ENCODE results near the gene INTS6L.
A peak's percentile ranks its signal among the peaks of the same experiment; 100 is the strongest.

The INTS6L gene

DNA sequence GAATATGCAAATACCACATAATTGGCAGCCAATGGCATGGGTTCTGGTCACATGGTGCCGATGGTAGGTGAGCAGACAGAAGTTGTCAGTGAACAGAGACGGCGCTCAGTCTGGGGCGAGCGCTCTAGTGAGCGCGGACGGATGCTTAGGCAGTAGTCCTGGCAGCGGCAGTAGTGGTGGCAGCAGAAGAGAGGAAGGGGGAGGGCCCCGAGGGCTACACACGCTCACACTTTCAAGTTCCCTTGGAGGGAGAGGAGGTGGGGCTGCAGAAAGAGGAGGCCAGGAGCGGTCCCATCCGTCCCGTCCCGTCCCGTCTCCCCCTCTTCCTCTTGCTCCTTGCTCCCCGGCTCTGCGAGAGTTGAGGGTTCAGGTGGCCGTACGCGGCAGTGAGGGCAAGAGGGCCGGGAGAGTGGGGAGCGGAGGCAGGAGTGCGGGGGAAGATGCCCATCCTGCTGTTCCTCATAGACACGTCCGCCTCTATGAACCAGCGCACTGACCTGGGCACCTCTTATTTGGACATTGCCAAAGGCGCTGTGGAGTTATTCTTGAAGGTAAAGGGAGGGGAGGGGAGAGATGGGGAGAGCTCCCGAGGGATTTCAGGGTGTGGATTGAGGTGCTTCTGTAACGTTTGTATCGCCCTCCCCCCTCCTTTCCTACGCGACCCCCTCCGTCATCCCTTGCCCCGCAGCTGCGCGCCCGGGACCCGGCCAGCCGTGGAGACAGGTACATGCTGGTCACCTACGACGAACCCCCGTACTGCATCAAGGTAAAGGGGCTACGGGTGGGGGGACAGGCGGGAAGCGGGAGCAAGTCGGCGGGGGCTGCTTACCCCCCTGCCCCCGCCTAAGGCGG, at the start of gene INTS6L:
Gene INTS6L, plus strand, starts transcription at position 108 of the 852 bp plus-strand sequence. Its CDS starts 333 bp downstream, at position 441.
- Mint-ChIP-seq H3K27ac (peak within 1 kb of the TSS; percentile 98), H3K36me3 (no peaks in the 10 kb centered on the region), H3K4me1 (ENCODE audit: low read depth) (peaks cover 40% of the 10 kb centered on the region), H3K27me3 (no peaks in the 10 kb centered on the region), H3K9me3 (ENCODE audit: low read depth) (no peaks in the 10 kb centered on the region), H3K4me3 (peak within 1 kb of the TSS; percentile 99)

DNA sequence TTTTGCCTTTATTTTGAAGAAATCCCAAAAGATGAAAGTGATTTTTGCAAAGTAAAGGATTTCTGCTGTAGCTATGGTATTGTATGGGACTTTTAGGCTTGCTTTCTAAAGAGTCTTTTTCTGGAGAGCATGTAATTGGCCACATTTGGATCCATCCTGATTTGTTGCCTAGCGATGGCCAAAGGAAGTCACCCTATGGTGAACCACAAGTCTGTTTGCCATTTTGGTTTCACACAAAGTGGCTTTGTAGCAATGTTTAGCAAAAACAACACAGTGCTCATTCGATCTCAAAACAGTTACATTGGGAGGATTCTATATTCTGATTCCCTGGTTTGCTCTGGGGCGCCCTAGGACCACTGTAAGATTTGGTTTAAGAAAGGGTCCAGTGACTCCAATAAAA, 44.1 kb upstream of the INTS6L start:
- no peak overlapping the region for H3K4me3 Mint-ChIP-seq
- no peaks in the 10 kb centered on the region for H3K9me3 Mint-ChIP-seq (ENCODE audit: low read depth)
- no peak overlapping the region for H3K27ac Mint-ChIP-seq
- no peaks in the 10 kb centered on the region for H3K36me3 Mint-ChIP-seq
- peaks cover 3% of the 10 kb centered on the region for H3K4me1 Mint-ChIP-seq (ENCODE audit: low read depth)
- no peaks in the 10 kb centered on the region for H3K27me3 Mint-ChIP-seq

DNA sequence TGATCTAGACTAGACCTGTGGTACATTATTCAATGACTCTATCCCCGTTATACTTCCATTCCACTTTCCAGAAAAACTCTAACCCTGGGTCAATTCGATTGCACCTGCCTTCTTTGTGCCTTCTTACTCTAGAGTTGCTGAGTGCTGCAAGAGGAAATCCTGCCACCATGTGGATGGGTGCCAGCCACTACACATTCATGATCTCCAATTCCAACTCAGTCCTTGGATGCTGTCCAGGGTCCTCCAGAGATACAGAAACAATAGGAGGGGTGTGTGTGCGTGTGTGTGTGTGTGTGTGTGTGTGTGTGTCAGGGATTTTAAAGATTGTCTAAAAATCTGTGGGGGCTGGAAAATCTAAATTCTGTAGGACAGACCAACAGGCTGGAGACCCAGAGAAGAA, 42.9 kb upstream of the INTS6L start:
- H3K27ac Mint-ChIP-seq = no peak overlapping the region
- no peaks in the 10 kb centered on the region for H3K36me3 Mint-ChIP-seq
- H3K4me1 Mint-ChIP-seq (ENCODE audit: low read depth) = peaks cover 3% of the 10 kb centered on the region
- H3K27me3 Mint-ChIP-seq = no peaks in the 10 kb centered on the region
- H3K4me3 Mint-ChIP-seq = no peak overlapping the region
- no peaks in the 10 kb centered on the region for H3K9me3 Mint-ChIP-seq (ENCODE audit: low read depth)

GRCh38 chrX:135480076-135480475, 40.4 kb upstream of the INTS6L start:
- Mint-ChIP-seq H3K4me1 (ENCODE audit: low read depth) (peaks cover 3% of the 10 kb centered on the region), H3K27me3 (no peaks in the 10 kb centered on the region), H3K36me3 (no peaks in the 10 kb centered on the region), H3K27ac (no peak overlapping the region), H3K4me3 (no peak overlapping the region), H3K9me3 (ENCODE audit: low read depth) (no peaks in the 10 kb centered on the region)

- H3K4me1 Mint-ChIP-seq (ENCODE audit: low read depth) = peaks cover 3% of the 10 kb centered on the region
- no peak overlapping the region for H3K4me3 Mint-ChIP-seq
- no peaks in the 10 kb centered on the region for H3K27me3 Mint-ChIP-seq
- H3K27ac Mint-ChIP-seq = no peak overlapping the region
- H3K9me3 Mint-ChIP-seq (ENCODE audit: low read depth) = no peaks in the 10 kb centered on the region
- H3K36me3 Mint-ChIP-seq = no peaks in the 10 kb centered on the region
Observed at GRCh38 chrX:135481696-135482179, 38.7 kb upstream of the INTS6L start.

GRCh38 chrX:135484641-135485289, 35.7 kb upstream of the INTS6L start:
- Mint-ChIP-seq H3K9me3 (ENCODE audit: low read depth) (no peaks in the 10 kb centered on the region), H3K27me3 (no peaks in the 10 kb centered on the region), H3K4me3 (no peak overlapping the region), H3K36me3 (no peaks in the 10 kb centered on the region), H3K4me1 (ENCODE audit: low read depth) (no peaks in the 10 kb centered on the region), H3K27ac (no peak overlapping the region)

- Mint-ChIP-seq H3K9me3 (ENCODE audit: low read depth) (no peaks in the 10 kb centered on the region), H3K27ac (no peak overlapping the region), H3K27me3 (no peaks in the 10 kb centered on the region), H3K36me3 (no peaks in the 10 kb centered on the region), H3K4me3 (no peak overlapping the region), H3K4me1 (ENCODE audit: low read depth) (peaks cover 6% of the 10 kb centered on the region)
Observed at GRCh38 chrX:135489542-135489941, 30.9 kb upstream of the INTS6L start.

GRCh38 chrX:135490979-135491514, 29.4 kb upstream of the INTS6L start:
- no peaks in the 10 kb centered on the region for H3K27me3 Mint-ChIP-seq
- H3K36me3 Mint-ChIP-seq = no peaks in the 10 kb centered on the region

GRCh38 chrX:135494453-135494852, 26.0 kb upstream of the INTS6L start:
- no peaks in the 10 kb centered on the region for H3K27me3 Mint-ChIP-seq
- no peaks in the 10 kb centered on the region for H3K36me3 Mint-ChIP-seq
- no peak overlapping the region for H3K4me3 Mint-ChIP-seq
- H3K27ac Mint-ChIP-seq = no peak overlapping the region
- peaks cover 6% of the 10 kb centered on the region for H3K4me1 Mint-ChIP-seq (ENCODE audit: low read depth)
- H3K9me3 Mint-ChIP-seq (ENCODE audit: low read depth) = no peaks in the 10 kb centered on the region

More at GRCh38 chrX:135490979-135491514, 29.4 kb upstream of the INTS6L start:
- H3K4me3 Mint-ChIP-seq = no peak overlapping the region
- H3K9me3 Mint-ChIP-seq (ENCODE audit: low read depth) = no peaks in the 10 kb centered on the region
- H3K4me1 Mint-ChIP-seq (ENCODE audit: low read depth) = peaks cover 6% of the 10 kb centered on the region
- H3K27ac Mint-ChIP-seq = no peak overlapping the region

GRCh38 chrX:135497736-135498135, 22.7 kb upstream of the INTS6L start:
- no peaks in the 10 kb centered on the region for H3K9me3 Mint-ChIP-seq (ENCODE audit: low read depth)
- no peaks in the 10 kb centered on the region for H3K4me1 Mint-ChIP-seq (ENCODE audit: low read depth)
- H3K4me3 Mint-ChIP-seq = no peak overlapping the region
- H3K27ac Mint-ChIP-seq = no peak overlapping the region
- H3K27me3 Mint-ChIP-seq = no peaks in the 10 kb centered on the region
- H3K36me3 Mint-ChIP-seq = no peaks in the 10 kb centered on the region

DNA sequence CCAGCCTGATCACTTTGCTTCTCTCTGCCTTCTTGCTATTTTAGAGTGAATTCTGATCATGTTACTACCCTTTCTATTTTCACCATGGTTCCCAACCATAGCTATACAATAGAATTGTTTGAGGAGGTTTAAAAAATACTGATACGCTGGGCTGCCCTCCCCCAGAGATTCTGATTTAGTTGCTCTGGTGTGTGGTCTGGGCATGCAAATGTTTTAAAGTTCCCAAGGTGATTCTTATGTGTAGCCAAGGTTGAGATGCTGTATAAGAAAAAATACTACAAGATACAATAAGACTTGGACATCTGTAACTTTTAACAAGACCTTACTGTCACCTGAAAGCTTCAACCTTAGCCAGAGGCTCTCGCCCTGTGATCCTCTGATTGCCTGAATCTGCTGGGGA, 22.2 kb upstream of the INTS6L start:
- H3K36me3 Mint-ChIP-seq = no peaks in the 10 kb centered on the region
- H3K4me3 Mint-ChIP-seq = no peak overlapping the region
- H3K27me3 Mint-ChIP-seq = no peaks in the 10 kb centered on the region
- no peaks in the 10 kb centered on the region for H3K9me3 Mint-ChIP-seq (ENCODE audit: low read depth)
- H3K4me1 Mint-ChIP-seq (ENCODE audit: low read depth) = no peaks in the 10 kb centered on the region
- no peak overlapping the region for H3K27ac Mint-ChIP-seq

- Mint-ChIP-seq H3K4me1 (ENCODE audit: low read depth) (no peaks in the 10 kb centered on the region), H3K4me3 (no peak overlapping the region), H3K27me3 (no peaks in the 10 kb centered on the region), H3K36me3 (no peaks in the 10 kb centered on the region), H3K27ac (no peak overlapping the region), H3K9me3 (ENCODE audit: low read depth) (no peaks in the 10 kb centered on the region)
Observed at GRCh38 chrX:135505351-135505750, 15.1 kb upstream of the INTS6L start.

DNA sequence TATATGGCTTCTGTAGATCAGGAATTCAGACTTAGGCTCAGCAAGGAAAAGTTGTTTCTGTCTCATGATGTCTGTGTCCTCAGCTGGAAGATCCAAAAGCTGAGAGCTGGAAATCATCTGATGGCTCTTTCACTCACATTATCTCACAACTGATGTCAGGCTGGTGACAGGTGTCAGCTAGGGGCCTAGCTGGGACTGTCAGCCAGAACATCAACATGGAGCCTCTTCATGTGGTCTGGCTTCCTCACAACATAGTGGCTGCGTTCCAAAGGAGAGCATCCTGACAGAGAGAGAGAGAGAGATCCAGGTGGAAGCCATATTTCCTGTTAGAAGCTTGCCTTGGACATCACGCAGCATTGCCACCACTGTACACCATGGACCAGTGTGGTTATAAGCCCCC, 10.6 kb upstream of the INTS6L start:
- Mint-ChIP-seq H3K4me1 (ENCODE audit: low read depth) (no peaks in the 10 kb centered on the region), H3K4me3 (no peak overlapping the region), H3K27ac (no peak overlapping the region), H3K27me3 (no peaks in the 10 kb centered on the region), H3K9me3 (ENCODE audit: low read depth) (no peaks in the 10 kb centered on the region), H3K36me3 (no peaks in the 10 kb centered on the region)

- Mint-ChIP-seq H3K36me3 (no peaks in the 10 kb centered on the region), H3K9me3 (ENCODE audit: low read depth) (no peaks in the 10 kb centered on the region), H3K4me3 (no peak overlapping the region), H3K27ac (no peak overlapping the region), H3K4me1 (ENCODE audit: low read depth) (no peaks in the 10 kb centered on the region), H3K27me3 (no peaks in the 10 kb centered on the region)
Observed at GRCh38 chrX:135512508-135513129, 7.8 kb upstream of the INTS6L start.

DNA sequence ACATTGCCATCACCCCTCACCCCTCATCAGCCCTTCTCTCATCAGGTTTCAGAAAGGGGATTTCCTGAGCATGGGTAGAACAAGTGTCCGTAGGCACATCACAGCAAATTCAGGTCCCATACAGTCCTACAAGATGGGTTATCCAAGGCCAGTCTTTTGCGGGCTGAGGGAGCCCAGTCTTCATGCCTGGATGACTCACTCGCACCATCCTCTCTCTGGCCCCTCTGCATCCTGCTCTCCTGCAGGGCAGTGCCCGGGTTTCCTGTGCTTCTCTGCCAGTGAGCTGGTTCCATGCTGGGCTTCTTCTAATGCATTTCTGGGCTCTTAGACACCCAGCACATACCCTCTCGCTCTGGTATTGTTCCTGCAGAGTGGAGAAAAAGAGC, 7.3 kb upstream of the INTS6L start:
- no peaks in the 10 kb centered on the region for H3K36me3 Mint-ChIP-seq
- no peaks in the 10 kb centered on the region for H3K27me3 Mint-ChIP-seq
- no peaks in the 10 kb centered on the region for H3K9me3 Mint-ChIP-seq (ENCODE audit: low read depth)
- H3K4me1 Mint-ChIP-seq (ENCODE audit: low read depth) = no peaks in the 10 kb centered on the region
- no peak overlapping the region for H3K27ac Mint-ChIP-seq
- H3K4me3 Mint-ChIP-seq = no peak overlapping the region
